Ecto neural progenitor cell (in vitro differentiated cells): ENCODE results near the gene SIGLEC15.
"Not testable (repeated sequence)": the region's sequence is repeated elsewhere in the genome, so short reads cannot be mapped to it uniquely, and the experiment has no call there.

Experiments used
- DNase-seq: peaks from one replicate; pipeline ENCODE4 v3.0.0-alpha.2; 2018; ENCODE audit warnings: low spot score

SIGLEC15 gene, protein sequence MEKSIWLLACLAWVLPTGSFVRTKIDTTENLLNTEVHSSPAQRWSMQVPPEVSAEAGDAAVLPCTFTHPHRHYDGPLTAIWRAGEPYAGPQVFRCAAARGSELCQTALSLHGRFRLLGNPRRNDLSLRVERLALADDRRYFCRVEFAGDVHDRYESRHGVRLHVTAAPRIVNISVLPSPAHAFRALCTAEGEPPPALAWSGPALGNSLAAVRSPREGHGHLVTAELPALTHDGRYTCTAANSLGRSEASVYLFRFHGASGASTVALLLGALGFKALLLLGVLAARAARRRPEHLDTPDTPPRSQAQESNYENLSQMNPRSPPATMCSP

DNA sequence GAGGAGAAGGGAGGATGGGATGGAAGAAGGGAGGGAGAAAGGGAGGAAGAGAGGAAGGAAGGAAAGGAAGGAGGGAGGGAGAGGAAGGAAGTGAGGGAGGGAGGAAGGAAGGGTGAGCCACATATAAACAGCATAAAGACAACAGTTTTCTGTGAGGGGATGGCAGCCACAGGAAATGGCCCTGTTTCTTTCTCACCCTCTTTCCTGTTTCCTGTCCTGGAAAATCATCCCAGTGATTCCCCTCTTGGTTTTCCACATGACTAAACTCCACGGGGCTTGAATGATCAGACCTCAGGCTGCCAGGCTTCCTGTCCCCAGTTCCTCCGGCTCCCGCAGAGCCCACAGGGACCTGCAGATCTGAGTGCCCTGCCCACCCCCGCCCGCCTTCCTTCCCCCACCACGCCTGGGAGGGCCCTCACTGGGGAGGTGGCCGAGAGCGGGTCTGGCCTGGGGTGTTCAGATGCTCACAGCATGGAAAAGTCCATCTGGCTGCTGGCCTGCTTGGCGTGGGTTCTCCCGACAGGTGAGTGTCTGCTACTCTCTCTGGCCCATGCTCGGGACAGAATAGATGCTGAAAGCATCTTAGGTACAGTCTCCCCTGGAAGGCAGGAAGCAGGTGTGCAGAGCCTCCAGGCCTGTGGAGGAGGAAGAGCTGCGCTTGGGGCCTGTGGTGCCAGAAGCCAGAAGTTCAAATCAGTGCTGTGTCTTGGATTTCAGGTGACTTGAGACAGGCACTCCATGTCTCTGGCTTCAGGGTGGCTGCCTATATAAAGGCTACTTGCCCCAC, at the start of gene SIGLEC15:
SIGLEC15 (plus strand) TSS at position 418 of the 787 bp plus-strand sequence; CDS start at position 472, 54 bp downstream.
- peak; percentile 46 for DNase-seq

DNA sequence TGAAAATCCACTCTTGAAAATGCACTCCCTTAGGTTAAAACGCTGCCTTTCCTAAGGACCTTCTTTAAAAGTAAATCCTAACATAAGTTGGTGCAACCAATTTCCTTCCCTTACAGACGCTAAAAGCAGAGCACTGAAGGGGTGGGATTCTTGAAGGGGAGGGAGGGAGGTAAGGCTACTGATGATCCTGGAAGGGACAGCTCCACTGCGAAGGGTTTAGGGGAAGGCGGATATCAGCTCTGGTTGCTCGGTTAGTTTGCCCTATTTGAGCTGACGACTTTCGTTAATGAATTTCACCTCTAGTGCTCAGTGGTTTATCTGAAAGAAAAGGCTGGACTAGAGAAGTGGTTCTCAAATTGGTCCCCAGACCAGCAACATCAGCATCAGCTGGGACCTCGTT, 49.7 kb upstream of the SIGLEC15 start:
- no peak for DNase-seq

DNA sequence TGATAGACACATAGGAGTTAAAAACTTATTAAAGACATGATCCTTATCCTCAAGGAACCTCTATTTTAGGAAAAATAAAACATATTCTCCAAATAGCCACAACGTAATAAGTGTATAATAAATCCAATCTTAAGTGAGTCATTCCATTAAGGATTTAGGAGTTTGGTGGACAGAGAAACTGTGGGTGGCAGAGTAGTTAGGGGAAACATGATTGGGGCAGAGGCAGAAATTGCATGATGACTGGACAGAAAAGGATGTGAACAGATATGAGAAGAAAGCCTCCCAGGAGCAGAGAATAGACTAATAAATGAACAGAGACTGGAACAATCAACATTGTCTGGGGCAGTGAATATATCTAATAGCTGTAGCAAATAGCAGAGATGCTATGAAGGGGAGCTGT, 48.1 kb upstream of the SIGLEC15 start:
- DNase-seq: no peak

DNA sequence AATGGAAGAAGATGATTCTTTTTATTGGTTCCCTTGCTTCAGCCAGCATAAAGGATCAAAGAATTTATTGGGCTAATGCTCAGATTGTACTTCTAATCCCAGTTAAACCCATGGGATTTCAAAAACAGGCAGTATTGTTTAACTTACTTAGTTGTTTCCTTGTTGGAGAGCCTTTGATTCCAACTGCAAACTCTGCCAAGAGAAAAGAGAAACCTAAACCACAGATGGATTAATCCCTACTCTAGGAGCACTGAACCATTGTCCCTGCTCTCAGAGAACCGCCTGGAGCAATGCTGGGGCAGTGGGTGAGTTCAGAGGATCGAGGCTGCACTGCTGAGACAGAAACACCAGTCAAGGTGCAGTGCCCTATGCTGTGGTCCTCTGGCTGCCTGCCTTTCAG, 44.9 kb upstream of the SIGLEC15 start:
- DNase-seq: no peak

DNA sequence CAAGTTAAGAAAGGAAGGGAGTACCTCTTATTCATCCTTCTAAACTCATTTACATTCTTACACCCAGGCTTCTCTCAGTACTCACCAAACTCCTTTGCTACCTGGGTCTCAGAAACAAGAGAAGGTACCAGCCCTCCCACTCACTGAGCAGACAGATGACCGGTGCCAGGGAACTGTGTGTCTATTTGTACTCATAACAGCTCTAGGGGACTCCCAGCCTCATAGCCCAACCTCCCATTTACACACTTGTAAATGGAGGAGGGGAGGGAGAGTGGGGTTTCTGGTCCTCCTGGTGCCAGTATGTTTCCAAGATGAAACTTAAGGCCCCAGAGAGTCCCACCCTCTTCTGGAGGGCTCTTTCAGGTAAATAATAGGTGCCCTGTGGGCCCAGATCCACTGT, 42.8 kb upstream of the SIGLEC15 start:
- DNase-seq: no peak

DNA sequence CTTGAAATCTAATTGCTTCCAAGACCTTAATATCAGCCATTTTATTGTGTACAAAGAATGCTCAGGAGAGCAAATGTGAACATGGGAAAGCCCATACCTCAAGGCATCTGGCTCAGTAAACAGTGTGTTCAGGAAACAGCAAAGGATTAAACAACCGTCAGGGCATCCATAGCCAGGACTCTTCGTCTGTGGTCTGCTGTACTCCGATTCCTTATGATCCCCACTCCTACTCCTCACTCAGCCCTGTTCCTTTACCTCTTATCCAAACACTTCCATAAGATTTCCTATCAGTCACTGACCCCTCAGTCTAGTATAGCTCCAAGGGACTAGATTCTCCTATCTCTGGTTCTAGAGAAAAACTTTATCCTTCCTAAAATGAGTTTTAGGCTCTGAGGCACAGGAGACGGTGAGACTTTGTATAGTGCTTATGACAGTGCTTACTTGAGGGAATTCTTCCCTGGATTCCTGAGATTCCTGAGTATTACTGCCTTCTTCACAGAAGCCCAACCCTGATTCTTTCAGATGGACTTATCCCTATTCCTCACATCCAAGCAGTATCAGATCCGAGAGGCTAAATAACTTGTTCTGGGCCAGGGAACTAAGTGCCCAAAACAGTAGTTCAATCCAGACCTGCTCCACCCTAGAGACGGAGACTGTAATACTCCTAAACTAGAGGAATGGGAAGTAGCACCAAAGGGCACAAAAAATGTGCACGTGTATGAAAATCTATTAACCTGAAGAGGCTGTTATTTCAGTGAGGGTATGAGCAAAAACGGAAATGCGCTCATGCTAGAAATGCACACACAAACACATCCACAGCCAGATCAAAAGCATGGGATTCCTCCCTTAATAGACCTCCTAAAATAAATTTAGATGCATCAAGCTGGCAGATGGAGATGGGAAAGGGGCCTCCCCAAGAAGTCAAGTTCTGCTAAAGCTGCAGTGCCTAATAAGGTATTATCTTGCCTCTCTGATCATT, 42.1 kb upstream of the SIGLEC15 start:
- DNase-seq: no peak

DNA sequence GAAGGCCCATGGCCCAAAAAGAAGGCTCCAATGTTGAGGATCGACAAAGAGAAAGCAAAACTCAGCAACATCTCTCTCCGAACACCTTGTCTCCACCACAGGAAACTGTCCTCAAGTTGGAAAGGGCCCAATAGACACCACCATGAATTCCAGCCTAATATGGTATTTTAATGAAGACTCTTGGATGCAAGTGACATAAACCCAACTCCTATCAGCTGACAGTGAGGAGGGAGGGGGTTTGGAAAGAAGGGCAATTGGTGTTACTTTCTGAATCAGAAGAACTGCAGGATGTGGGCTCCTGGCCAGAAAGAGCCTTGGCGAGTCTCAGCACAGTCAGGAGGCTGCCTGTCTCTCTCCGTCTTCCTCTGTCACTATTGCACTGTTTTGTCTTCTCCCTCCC, 40.3 kb upstream of the SIGLEC15 start:
- DNase-seq: no peak

DNA sequence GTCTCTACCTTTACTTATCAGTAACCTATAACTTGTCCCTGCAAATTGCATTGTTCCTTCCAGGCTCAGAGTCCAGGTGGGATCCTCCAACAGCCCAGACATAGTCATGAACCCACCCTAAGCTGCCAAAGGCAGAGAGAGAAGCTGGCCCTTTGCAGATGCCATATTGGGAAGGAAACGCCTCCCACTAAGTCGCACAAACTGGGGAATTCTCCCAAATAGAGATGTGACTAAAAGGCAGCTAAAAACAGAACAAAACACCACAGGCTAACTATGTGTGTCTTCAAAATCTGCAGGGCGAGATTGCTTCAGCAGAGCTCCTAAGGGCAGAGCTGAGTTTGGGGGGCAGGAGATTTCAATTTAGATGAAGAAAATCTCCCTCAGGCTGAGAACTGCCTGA, 38.5 kb upstream of the SIGLEC15 start:
- DNase-seq: no peak

DNA sequence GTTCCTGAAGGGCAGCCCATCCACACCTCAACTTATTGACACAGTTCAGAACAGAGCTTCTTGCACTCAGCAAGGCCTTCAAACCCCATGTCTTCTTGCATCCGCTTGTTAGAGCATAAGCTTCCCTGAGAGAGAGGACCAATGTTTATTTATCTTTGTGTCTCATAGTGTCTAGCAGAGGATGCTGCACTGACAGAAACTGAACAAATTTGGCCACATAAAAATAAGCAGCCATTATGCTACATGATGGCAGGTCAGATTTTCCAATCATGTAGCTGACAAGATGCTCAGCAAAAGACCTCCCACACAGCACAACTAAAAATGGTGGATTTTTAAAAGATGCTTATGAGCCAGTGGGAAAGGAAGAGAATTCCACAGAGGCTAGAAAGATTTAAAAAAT, 38.1 kb upstream of the SIGLEC15 start:
- no peak for DNase-seq

DNA sequence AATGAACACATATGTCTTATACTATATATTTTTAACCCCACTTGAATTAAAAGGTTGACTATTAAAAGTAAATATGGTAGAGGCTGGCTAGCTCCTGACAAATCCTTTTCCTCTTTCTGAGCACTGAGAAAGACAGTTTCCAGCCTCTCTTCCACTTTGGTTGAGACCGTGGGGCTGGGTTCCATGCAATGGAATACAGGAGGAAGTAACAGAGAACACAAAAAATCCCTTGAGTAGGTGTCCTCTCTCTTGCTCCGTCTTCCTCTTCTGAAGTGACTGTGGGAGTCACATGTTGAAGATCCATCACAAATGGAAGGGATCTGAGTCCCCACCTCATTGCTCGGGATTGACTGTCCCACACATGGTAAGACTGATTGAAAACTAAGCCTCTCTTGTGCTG, 36.6 kb upstream of the SIGLEC15 start:
- DNase-seq: no peak

DNA sequence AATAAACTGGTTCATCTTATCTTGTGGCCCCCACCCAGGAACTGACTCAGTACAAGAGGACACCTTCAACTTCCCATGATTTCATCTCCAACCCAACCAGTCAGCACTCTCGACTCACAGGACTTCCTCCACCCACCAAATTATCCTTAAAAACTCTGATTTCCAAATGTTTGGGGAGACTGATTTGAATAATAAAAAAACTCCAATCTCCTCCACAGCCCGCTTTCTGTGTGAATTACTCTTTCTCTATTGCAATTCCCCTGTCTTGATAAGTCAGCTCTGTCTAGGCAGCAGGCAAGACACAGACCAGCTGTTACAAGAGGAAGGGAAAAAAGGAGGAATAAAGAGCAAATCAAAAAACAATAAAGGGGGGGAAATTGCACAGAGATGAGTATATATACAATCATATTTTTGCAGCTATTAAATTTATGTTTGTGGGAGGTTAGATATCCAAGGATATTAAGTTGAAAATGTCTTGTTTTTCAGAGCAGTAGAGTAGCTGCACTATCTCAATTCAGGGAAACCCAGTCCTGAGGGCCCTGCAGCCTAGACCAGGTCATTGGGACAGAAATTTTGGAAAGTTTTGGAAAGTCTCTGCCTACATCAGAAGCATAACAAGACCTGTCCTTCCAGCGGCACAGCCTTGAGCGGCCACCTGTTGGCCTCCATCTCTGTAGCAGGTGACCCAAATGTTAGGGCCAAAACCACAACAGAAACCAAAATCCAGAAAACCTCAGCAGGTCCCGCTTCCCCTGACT, 32.8 kb upstream of the SIGLEC15 start:
- no peak for DNase-seq

DNA sequence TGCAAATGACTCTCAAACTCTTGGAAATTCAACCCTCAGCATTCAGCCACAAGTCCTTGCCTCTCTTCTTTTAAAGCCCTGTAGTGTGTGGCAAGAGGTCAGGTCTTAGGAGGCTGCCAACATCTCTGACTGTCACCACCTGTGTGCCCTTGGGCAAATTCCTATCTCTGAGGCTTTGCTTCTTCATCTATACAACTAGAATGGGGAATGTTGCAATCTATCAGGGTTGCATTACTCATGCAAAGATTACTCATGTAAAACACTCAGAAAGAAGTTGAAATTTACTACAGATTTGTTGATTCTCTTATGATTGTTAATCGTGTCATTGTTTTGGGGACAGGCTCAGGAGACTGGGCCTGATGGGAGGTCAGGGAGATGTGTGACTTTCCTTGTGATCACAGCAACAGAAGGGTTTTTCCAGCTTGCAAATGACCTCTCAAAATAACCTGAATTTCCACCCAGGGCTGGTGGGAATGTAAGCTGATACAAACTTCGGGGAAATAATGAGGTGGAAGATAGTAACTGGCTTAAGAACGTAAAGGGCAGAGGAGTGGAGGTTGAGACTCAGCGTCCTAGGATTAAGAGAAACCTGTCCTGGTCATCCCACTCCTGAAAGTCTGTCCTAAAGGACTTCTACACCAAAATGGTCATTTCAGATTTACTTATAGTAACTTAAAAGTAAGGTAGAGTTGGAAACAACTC, 32.1 kb upstream of the SIGLEC15 start:
- DNase-seq: no peak

DNA sequence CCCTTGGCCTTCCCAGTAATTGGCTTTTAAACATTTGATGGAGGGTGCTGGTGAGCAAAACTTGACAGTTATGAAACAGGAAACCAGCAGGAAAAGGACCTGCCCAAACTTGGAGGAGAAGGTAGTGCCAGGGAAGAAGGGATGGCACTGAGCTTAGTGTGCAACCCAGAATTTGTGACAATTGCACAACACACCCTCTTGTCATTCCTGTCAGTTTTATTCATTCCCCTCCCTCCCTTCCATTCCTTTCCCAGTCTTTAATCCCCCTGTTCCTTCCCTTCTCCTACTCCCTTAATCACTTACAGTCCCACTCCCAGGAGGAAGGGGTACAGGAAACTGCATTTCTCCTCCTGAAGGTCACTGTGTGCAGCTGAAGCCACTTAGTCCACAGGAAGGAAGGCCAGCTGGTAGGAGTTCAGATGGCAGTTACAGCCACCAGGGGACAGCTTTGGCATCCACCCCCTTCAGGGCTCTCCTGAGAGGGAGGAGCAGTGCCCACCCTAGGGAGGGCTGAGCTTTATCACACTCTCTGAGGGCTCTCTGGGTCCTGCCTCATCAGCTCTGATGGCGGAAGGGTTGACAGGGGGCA, 24.0 kb upstream of the SIGLEC15 start:
- DNase-seq: no peak

DNA sequence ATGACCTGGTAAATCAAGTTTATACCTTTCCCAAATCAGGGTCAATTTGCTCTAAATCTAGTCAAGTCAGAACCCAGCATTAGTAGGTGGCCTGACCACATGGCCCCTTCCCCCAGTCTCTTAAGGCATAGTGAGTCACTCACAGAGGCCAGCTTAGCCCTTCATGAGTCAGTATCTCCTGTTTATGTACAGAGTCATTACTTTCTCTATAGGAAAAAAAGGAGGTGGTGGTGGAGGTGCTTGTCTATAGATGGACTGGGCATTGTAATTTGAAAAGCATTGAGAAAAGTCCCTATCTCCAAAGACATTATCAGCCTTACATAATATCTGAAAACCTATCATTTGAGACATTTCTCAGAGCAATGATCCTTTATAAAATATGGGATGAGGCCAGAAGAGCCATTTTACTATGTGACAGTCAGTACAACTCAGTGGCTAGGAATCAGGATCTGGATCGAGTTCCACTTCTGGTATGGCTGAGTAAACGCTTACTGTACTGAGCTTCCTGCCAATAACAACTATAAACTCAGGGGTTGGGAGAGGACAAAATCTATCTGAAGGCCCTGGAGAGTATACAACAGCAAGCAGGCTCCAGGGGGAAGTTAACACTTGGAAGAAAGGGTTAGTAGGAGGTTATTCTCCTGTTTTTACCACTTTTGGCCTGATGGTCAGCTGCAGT, 22.5 kb upstream of the SIGLEC15 start:
- no peak for DNase-seq

DNA sequence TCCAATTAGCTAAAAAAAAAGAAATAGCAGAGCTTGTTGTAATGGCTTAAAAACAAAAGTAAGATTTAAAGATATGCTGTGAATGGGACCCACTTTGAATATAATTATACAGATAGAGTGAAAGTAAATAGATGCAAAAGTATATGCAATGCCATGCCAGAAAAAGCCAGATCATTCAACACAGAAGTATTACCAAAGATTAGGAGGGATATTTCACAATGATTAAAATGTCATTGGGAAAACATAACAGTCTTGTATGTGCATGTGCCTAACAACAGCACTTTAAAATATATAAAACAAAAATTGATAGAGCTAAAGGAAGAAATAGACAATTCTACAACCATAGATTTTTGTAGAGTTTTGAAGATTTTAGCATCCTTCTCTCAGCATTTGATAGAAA, 19.9 kb upstream of the SIGLEC15 start:
- DNase-seq: no peak

DNA sequence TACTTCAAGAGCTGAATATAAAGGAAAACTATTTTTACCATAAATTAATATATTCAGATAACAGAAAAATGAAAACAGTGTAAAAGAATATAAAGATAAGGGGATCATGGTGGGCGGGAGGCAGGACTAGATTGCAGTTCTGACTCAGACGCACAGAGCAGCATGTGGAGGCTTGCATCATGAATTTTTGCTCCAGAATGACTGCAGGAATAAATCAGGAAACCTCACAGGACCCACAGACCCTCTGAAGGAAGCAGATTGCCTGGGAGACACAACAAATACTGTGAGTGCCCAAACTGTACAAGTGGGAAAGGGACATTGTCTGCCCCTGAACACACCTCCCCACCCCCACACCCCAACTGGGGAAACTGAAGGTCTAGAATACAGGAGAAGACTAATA, 19.2 kb upstream of the SIGLEC15 start:
- no peak for DNase-seq

DNA sequence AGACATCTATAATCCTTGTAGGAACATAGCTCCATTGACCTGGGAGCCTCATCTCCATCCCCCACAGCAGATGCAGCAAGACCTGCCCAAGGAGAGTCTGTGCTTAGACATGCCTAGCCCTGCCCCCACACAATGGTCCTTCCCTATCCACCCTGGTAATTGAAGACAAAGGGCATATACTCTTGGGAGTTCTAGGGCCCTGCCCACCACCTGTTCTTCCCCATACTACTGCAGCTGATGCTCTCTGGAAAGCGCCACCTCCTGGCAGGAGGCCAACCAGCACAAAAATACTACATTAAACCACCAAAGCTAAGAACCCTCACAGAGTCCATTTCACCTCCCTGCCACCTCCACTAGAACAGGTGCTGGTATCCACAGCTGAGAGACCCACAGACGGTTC, 18.3 kb upstream of the SIGLEC15 start:
- DNase-seq: not testable (repeated sequence)

DNA sequence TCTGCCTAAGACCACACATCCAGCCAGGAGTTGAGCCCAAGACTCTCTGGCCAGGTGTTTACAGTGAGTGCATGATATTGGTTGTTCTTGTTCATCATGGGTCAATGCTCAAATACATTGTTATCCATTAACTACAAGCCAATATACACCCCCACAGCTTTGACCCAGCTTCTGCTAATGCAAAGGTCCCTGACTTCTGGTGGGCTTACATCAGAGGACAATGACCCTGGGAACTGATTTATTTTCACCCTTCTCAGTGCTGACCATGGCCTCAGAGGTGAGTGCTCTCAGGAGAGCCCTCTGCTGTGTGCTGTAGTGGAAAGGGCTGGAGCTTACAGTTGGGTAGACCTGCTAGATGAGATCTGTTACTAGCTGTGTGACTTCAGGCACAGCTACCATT, 10.7 kb upstream of the SIGLEC15 start:
- not testable (repeated sequence) for DNase-seq

DNA sequence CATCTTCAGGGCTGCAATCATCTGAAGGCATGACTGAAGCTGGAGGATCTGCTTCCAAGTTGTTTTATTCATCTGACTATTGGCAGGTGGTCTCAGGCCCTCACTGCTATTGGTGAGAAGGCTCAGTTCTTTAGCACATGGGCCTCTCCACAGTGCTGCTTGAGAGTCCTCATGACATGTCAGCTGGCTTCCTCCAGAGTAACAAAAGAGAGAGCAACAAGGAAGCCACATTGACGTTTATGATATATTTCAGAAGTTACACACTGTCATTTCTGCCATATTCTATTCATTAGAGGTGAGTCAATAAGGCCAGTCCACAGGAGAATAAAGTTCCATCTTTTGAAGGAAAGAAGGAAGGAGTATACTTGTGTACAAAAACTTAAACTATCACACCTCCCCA, 7.9 kb upstream of the SIGLEC15 start:
- no peak for DNase-seq

DNA sequence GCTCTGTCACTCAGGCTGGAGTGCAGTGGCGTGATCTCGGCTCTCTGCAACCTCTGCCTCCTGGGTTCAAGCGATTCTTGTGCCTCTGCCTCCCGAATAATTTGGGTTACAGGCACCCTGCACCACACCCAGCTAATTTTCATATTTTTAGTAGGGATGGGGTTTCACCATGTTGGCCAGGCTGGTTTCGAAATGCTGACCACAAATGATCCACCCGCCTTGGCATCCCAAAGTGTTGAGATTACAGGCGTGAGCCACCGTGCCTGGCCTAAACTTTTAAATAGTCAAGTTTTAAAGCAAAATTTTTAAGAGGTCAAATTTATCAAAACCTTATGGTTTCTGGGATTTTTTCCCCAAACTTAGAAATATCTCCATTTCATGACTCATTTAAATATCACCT, 6.7 kb upstream of the SIGLEC15 start:
- DNase-seq: not testable (repeated sequence)
